Neural progenitor cell (in vitro differentiated cells): ENCODE results near the gene SCAP. TPM values are rescaled to one million over a fixed set of nuclear protein-coding genes. Genes with fewer than 3 reads are reported as not detected.

Experiments used
- DNase-seq: peaks from one replicate; pipeline ENCODE4 v3.0.0-alpha.2; 2016; ENCODE audit warnings: low spot score
- H2AFZ ChIP-seq: fragments of 200-600 bp; sonication (generic); replicated peaks from 2 replicates; pipeline ENCODE4 v1.6.1; 2016; ENCODE audit warnings: antibody characterized with exemption
- H3F3A ChIP-seq: fragments of 200-600 bp; sonication (generic); 2 replicates; pipeline ENCODE4 v1.6.1; 2016; ENCODE audit warnings: antibody characterized with exemption, low read depth
- H3K27ac ChIP-seq: fragments of 200-600 bp; sonication (generic); 2 replicates; pipeline ENCODE4 v1.5.1; 2016; ENCODE audit warnings: mild to moderate bottlenecking
- H3K27me3 ChIP-seq: fragments of 200-600 bp; sonication (generic); 2 replicates; pipeline ENCODE4 v1.6.1; 2016; ENCODE audit warnings: mild to moderate bottlenecking, moderate library complexity
- H3K36me3 ChIP-seq: fragments of 200-600 bp; sonication (generic); 2 replicates; pipeline ENCODE4 v1.5.1; 2016
- H3K4me1 ChIP-seq: fragments of 200-600 bp; sonication (generic); 2 replicates; pipeline ENCODE4 v1.6.1; 2016; ENCODE audit warnings: mixed run types
- H3K4me2 ChIP-seq: fragments of 200-600 bp; sonication (generic); 2 replicates; pipeline ENCODE4 v1.6.1; 2016
- H3K4me3 ChIP-seq: fragments of 200-600 bp; sonication (generic); 2 replicates; pipeline ENCODE4 v1.5.1; 2016
- H3K79me2 ChIP-seq: fragments of 200-600 bp; sonication (generic); 2 replicates; pipeline ENCODE4 v1.6.1; 2016; ENCODE audit warnings: low read depth
- H3K9ac ChIP-seq: fragments of 200-600 bp; sonication (generic); 2 replicates; pipeline ENCODE4 v1.6.1; 2016
- H3K9me3 ChIP-seq: fragments of 200-600 bp; sonication (generic); 2 replicates; pipeline ENCODE4 v1.5.1; 2016; ENCODE audit warnings: low read depth
- H4K20me1 ChIP-seq: fragments of 200-600 bp; sonication (generic); 2 replicates; pipeline ENCODE4 v1.6.1; 2016; ENCODE audit warnings: low read depth
- H3K27ac Mint-ChIP-seq: 3 replicates; pipeline ENCODE4 v1.8.0; 2021; ENCODE audit warnings: mixed read lengths
- H3K27me3 Mint-ChIP-seq: 2 replicates; pipeline ENCODE4 v1.8.0; 2022; ENCODE audit warnings: low read depth, mild to moderate bottlenecking, inconsistent platforms, moderate library complexity, mixed read lengths; ENCODE audit not compliant: insufficient read depth
- H3K36me3 Mint-ChIP-seq: 3 replicates; pipeline ENCODE4 v1.8.0; 2021; ENCODE audit warnings: mixed read lengths
- H3K4me1 Mint-ChIP-seq: 3 replicates; pipeline ENCODE4 v1.8.0; 2021; ENCODE audit warnings: mixed read lengths
- H3K4me3 Mint-ChIP-seq: 3 replicates; pipeline ENCODE4 v1.8.0; 2021; ENCODE audit warnings: mild to moderate bottlenecking, moderate library complexity, mixed read lengths
- H3K9me3 Mint-ChIP-seq: 3 replicates; pipeline ENCODE4 v1.8.0; 2020; ENCODE audit warnings: mixed read lengths
- EZH2 ChIP-seq: fragments of 200-600 bp; sonication (generic); IDR thresholded peaks from 2 replicates; pipeline ENCODE4 v1.6.1; 2017; ENCODE audit warnings: antibody characterized with exemption, mild to moderate bottlenecking, moderate library complexity
- EZH2phosphoT487 ChIP-seq: fragments of 200-600 bp; sonication (generic); IDR thresholded peaks from 2 replicates; pipeline ENCODE4 v1.6.1; 2017; ENCODE audit warnings: antibody characterized with exemption
- total RNA-seq: library from RNA; depleted of rRNA; stranded (reverse); fragments of >200 nt; gene quantifications from 2 replicates; pipeline ENCODE4 v1.2.3, GENCODE V29; 2015; ENCODE audit warnings: low replicate concordance
- TF ChIP-seq, protein P1 (sequence below): fragments of 200-600 bp; sonication (generic); IDR thresholded peaks from 2 replicates; pipeline ENCODE4 v1.5.1; 2017; ENCODE audit warnings: antibody characterized with exemption, mild to moderate bottlenecking

Gene SCAP
- total RNA-seq, 1 donor from 2014 or later = 33.0 TPM

DNA sequence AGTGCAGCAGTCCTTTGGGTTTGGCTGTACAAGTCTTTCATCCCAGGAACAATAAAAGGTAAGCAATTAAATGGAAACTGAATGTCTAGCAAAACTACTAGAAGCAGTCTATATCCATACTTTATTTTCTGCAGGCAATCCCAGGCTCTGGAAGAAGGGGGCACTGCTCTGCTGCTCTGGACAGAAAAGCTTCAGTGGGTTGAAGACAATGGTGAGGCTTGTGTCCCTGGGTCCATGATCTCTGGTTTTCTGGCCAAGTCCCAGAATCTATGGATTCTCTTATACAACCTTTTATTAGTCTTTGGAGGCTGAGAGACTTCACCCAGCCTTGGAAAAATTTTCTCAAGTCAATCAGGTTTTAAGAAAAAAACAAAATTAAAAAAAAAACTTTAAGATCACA, 35.6 kb downstream of the SCAP start:
- Mint-ChIP-seq H3K36me3 (peaks cover 31% of the 10 kb centered on the region), H3K27me3 (no peaks in the 10 kb centered on the region), H3K9me3 (no peaks in the 10 kb centered on the region), H3K4me1 (peaks cover 4% of the 10 kb centered on the region), H3K4me3 (no peak overlapping the region), H3K27ac (no peak overlapping the region)
- Histone ChIP-seq H3K79me2 (peaks cover 18% of the 10 kb centered on the region), H3K36me3 (peaks cover 8% of the 10 kb centered on the region), H4K20me1 (no peaks in the 10 kb centered on the region), H3K27ac (no peak overlapping the region), H3K4me2 (no peak overlapping the region), H3F3A (peaks cover 3% of the 10 kb centered on the region), H3K27me3 (no peaks in the 10 kb centered on the region), H3K4me3 (no peak overlapping the region), H3K9me3 (no peaks in the 10 kb centered on the region), H3K9ac (no peak overlapping the region), H2AFZ (no peak overlapping the region), H3K4me1 (no peaks in the 10 kb centered on the region)
- TF ChIP-seq, protein P1, sequence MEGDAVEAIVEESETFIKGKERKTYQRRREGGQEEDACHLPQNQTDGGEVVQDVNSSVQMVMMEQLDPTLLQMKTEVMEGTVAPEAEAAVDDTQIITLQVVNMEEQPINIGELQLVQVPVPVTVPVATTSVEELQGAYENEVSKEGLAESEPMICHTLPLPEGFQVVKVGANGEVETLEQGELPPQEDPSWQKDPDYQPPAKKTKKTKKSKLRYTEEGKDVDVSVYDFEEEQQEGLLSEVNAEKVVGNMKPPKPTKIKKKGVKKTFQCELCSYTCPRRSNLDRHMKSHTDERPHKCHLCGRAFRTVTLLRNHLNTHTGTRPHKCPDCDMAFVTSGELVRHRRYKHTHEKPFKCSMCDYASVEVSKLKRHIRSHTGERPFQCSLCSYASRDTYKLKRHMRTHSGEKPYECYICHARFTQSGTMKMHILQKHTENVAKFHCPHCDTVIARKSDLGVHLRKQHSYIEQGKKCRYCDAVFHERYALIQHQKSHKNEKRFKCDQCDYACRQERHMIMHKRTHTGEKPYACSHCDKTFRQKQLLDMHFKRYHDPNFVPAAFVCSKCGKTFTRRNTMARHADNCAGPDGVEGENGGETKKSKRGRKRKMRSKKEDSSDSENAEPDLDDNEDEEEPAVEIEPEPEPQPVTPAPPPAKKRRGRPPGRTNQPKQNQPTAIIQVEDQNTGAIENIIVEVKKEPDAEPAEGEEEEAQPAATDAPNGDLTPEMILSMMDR = peak; percentile 48
- no peak for TF ChIP-seq EZH2
- TF ChIP-seq EZH2phosphoT487 = no peak
- peak; percentile 25 for DNase-seq

DNA sequence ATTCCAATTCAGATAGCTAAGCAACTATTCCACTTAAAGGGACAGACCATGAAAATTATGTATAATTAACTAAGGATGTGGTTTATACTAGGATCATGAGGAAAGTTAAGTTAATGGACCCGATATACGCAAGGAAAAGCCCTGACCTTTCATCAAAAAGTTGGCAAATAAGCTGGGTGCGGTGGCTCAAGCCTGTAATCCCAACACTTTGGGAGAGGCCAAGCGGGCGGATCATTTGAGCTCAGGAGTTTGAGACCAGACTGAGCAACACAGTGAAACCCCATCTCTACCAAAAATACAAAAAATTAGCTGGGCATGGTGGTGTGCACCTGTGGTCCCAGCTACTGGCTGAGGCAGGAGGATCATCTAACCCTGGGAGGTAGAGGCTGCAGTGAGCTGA, 39.6 kb downstream of the SCAP start:
- no peaks in the 10 kb centered on the region for H3K27me3 Mint-ChIP-seq
- H3K4me1 Mint-ChIP-seq = no peaks in the 10 kb centered on the region
- H3K9me3 Mint-ChIP-seq = no peaks in the 10 kb centered on the region
- no peak overlapping the region for H3K27ac Mint-ChIP-seq
- TF ChIP-seq, protein P1 = no peak
- TF ChIP-seq EZH2 (no peak), EZH2phosphoT487 (no peak)
- H3K36me3 Mint-ChIP-seq = peaks cover 43% of the 10 kb centered on the region
- Histone ChIP-seq H2AFZ (no peak overlapping the region), H3K9ac (no peak overlapping the region), H3K4me1 (no peaks in the 10 kb centered on the region), H3K27ac (no peak overlapping the region), H3K4me2 (no peak overlapping the region), H3K9me3 (no peaks in the 10 kb centered on the region), H3F3A (no peaks in the 10 kb centered on the region), H3K36me3 (peaks cover 8% of the 10 kb centered on the region), H3K27me3 (no peaks in the 10 kb centered on the region), H3K4me3 (no peak overlapping the region), H3K79me2 (no peaks in the 10 kb centered on the region), H4K20me1 (peaks cover 4% of the 10 kb centered on the region)
- no peak for DNase-seq
- no peak overlapping the region for H3K4me3 Mint-ChIP-seq

GRCh38 chr3:47434849-47435248, 40.9 kb downstream of the SCAP start:
- DNase-seq = no peak
- H3K36me3 Mint-ChIP-seq = peaks cover 45% of the 10 kb centered on the region

More at GRCh38 chr3:47434849-47435248, 40.9 kb downstream of the SCAP start:
- Histone ChIP-seq H3K27ac (no peak overlapping the region), H3K4me2 (no peak overlapping the region), H3K4me1 (peaks cover 3% of the 10 kb centered on the region), H3F3A (no peaks in the 10 kb centered on the region), H4K20me1 (peaks cover 14% of the 10 kb centered on the region), H3K36me3 (peaks cover 8% of the 10 kb centered on the region), H3K27me3 (no peaks in the 10 kb centered on the region), H3K9me3 (no peaks in the 10 kb centered on the region), H2AFZ (no peak overlapping the region), H3K79me2 (no peaks in the 10 kb centered on the region), H3K4me3 (no peak overlapping the region), H3K9ac (no peak overlapping the region)
- TF ChIP-seq EZH2 (no peak), EZH2phosphoT487 (no peak)
- TF ChIP-seq, protein P1 = no peak
- no peak overlapping the region for H3K4me3 Mint-ChIP-seq
- no peak overlapping the region for H3K27ac Mint-ChIP-seq
- H3K9me3 Mint-ChIP-seq = no peaks in the 10 kb centered on the region
- H3K4me1 Mint-ChIP-seq = peaks cover 9% of the 10 kb centered on the region
- H3K27me3 Mint-ChIP-seq = no peaks in the 10 kb centered on the region
